ENCODE measurements around the gene ROR2.

The ROR2 gene

DNA sequence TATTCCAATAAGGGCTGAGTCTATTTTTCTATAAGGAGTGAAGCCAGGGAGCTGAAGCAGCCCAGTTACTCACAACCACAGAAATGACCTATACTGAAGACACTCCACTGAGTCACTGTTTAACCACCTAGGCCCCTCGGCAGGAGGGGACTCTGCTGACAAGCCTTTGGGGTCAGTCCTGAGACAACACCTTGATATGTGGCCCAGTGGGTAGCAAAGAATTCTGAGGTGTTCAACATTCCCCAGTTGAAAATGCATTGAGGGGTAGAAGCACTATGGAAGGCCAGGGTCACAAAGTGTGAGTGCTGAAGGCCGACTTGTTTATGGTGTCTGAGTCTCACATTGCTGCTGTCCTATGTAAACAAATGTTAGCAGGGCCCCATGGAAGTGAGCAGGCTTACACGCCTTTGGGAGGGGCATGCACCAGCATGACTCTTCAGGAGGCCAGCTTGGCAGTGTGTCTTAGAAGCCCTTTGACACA is 413.8 kb downstream of the ROR2 start:
- TF ChIP-seq, protein P1, sequence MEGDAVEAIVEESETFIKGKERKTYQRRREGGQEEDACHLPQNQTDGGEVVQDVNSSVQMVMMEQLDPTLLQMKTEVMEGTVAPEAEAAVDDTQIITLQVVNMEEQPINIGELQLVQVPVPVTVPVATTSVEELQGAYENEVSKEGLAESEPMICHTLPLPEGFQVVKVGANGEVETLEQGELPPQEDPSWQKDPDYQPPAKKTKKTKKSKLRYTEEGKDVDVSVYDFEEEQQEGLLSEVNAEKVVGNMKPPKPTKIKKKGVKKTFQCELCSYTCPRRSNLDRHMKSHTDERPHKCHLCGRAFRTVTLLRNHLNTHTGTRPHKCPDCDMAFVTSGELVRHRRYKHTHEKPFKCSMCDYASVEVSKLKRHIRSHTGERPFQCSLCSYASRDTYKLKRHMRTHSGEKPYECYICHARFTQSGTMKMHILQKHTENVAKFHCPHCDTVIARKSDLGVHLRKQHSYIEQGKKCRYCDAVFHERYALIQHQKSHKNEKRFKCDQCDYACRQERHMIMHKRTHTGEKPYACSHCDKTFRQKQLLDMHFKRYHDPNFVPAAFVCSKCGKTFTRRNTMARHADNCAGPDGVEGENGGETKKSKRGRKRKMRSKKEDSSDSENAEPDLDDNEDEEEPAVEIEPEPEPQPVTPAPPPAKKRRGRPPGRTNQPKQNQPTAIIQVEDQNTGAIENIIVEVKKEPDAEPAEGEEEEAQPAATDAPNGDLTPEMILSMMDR (IDR thresholded peaks at IDR 0.05; ENCODE audit: low read depth, low read length), result no peak
- DNase-seq (ENCODE audit: extremely low read depth, low read depth), result no peak

DNA sequence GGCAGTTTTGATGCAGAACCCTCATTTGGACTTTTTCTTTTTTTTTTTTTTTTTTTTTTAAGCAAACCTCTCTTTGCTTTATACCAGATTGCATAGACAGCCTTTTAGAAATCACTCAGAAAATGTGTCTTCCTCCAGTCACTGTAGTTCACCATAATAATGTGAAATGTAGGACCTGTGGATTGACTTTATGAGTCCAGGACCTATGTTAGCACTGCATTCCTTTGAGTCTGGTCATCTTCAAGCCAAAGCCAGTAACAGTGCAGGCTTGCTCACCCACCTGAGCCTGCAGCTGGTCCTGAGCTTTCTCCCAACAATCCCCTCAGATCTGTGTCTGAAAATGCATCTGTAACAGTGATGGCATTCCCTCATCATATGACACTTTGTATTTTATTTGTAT is 415.7 kb downstream of the ROR2 start:
- no peak for DNase-seq (ENCODE audit: extremely low read depth, low read depth)
- TF ChIP-seq, protein P1 (IDR thresholded peaks at IDR 0.05; ENCODE audit: low read depth, low read length), result no peak

DNA sequence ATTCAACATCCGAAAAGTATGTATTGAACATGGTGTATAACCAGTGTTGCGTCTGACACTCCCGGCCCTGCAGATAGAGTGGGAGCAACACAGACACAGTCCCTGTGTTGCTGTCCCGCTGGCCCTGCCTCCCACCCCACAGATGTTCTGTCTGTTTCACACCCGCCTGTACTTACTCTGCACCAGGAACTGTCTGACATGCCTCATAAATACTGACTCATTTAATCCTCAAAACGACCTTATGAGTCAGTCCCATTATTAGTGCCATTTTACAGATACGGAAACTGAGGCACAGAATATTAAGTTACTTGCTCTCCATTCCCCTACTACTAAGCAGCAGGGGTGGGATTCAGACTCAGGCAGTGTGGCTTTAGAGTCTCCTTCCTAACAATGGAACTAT is 416.6 kb downstream of the ROR2 start:
- DNase-seq (ENCODE audit: extremely low read depth, low read depth), result no peak
- TF ChIP-seq, protein P1 (IDR thresholded peaks at IDR 0.05; ENCODE audit: low read depth, low read length), result no peak

DNA sequence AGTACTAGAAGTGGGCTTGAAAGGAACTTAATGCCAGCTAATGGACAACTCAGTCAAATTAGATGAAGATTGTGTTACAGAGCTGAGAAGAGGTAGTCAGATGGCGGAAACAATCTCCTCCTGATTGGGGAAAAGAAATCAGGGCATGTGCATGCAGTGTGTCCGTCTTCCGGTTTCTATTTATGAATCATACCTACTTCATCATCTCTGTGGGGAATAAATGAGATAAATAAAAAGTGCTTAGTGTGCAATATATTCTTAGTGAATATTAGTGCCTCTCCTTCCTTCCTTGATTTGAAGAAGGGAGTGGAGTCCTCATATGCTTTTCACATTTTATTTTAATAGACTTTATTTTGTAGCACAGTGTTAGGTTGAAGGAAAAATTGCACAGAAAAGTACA is 417.7 kb downstream of the ROR2 start:
- TF ChIP-seq, protein P1 (IDR thresholded peaks at IDR 0.05; ENCODE audit: low read depth, low read length), result no peak
- DNase-seq (ENCODE audit: extremely low read depth, low read depth), result no peak

DNA sequence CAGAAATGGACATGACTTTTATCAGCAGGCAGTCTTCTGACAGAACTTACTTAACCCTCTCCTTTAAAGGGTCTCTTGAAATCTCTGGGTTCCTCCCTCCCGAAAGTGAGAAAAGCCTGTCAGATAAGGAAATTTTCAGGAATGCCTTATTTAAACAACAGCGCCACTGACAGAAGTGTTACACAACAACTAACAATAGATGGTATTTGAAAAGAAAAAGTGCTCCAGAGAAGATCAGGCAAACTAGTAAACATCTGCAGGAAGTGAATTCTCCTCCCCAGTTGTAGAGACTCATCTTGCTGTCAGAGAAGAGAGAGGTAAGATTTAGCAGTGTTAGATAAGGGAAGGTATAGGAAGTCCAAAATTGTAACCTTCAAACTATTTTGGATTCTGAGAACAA is 419.2 kb downstream of the ROR2 start:
- no peak for DNase-seq (ENCODE audit: extremely low read depth, low read depth)
- TF ChIP-seq, protein P1 (IDR thresholded peaks at IDR 0.05; ENCODE audit: low read depth, low read length), result no peak

DNA sequence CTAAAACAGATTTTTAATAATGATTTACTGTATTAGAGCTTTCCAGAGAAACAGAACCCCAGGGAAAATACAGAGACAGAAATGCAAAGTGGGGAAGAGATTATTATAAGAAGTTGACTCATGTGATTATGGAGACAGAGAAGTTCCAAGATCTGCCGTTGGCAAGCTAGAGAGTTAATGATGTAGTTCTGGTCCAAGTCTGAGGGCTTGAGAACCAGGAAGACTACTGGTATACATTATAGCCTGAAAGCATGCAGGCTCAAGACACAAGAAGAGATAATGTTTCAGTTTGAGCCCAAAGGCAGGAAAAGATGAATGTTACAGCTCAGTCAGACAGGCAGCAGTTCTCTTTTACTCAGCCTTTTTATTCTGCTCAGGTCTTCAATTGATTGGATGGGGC is 427.5 kb downstream of the ROR2 start:
- no peak for DNase-seq (ENCODE audit: extremely low read depth, low read depth)
- TF ChIP-seq, protein P1 (IDR thresholded peaks at IDR 0.05; ENCODE audit: low read depth, low read length), result no peak

DNA sequence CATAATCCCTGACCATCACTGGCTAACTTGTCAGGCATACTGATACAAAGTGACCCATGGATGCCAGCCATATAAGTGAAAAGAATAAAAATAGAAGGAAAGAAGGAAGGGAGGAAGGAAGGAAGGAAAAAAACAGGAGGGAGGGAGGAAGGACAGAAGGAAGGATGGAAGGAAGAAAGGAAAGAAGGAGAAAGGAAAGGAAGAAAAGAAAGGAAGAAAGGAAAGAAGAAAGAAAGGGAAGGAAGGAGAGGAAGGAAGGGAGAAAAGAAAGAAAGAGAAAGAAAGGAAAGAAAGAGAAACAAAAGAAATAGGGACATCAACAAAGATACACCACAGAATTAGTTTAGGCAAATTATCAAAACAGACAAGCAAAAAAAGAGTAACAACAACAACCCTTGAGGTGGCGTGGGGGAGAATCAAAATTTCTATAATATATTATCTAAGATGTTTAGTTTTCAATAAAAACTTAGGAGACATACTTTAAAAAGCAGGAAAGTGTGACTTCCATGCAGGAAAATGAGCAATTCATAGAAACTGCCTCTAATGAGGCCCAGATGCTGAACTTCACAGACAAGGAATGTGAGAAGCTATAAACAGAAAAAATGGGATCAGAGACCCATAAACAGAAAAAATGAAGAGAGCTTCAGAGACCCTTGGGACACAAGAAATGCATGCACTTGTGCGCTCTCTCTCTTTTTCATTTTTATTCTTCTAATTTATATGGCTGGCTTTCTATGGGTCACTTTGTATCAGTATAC is 430.3 kb downstream of the ROR2 start:
- DNase-seq (ENCODE audit: extremely low read depth, low read depth), result no peak
- TF ChIP-seq, protein P1 (IDR thresholded peaks at IDR 0.05; ENCODE audit: low read depth, low read length), result no peak

Data from AG09319 (cell line).